ENCODE data around the gene SYNE2. TPM values are rescaled to one million over a fixed set of nuclear protein-coding genes. Genes with fewer than 3 reads are reported as not detected.
A peak's percentile ranks its signal among the peaks of the same experiment; 100 is the strongest.

Gene SYNE2
- total and polyA plus RNA-seq, 2 of the 8 experiments (the other 6 are each of a cell fraction or from before 2014, with no cell fraction given), result 32.6 to 46.1 TPM

- TF ChIP-seq CTCF (IDR thresholded peaks at IDR 0.05; ENCODE audit: control extremely low read depth in 1 of 3, insufficient read depth in 1 of 3, low read depth in 1 of 3, low read length in 3 of 3), result peak; percentile 10 to 52 (median 39)
- TF ChIP-seq RAD21 (IDR thresholded peaks at IDR 0.05 in 1 of 2, conservative IDR thresholded peaks at IDR 0.05 in 1 of 2; ENCODE audit: low read depth in 2 of 2, low read length in 2 of 2), result peak; percentile 67 to 69
- no peak for TF ChIP-seq TCF12 (IDR thresholded peaks at IDR 0.05; ENCODE audit: low read depth, low read length)
- Histone ChIP-seq H3K23me2 (ENCODE audit: low read depth, low read length) (peaks cover 1% of the 10 kb centered on the region; the same call in 1 of the 2 replicates), H4K91ac (replicated peaks; ENCODE audit: insufficient read length, low read length) (no peak overlapping the region), H3K9me3 (ENCODE audit: insufficient read depth in 2 of 2, low read depth in 1 of 2, low read length in 1 of 2) (no peaks in the 10 kb centered on the region), H3K27me3 (replicated peaks in 1 of 4; ENCODE audit: control insufficient read depth in 3 of 4, extremely low read depth in 1 of 4, insufficient read depth in 3 of 4, low read length in 3 of 4) (no peaks in the 10 kb centered on the region), H3K56ac (replicated peaks; ENCODE audit: insufficient read length, low read depth, low read length) (no peak overlapping the region), H3K36me3 (ENCODE audit: control insufficient read depth in 2 of 4, insufficient read depth in 4 of 4, low read length in 3 of 4) (peaks cover 4 to 30% (median 15%) of the 10 kb centered on the region in 4 experiments; a peak in 5 of 8 replicates), H3K79me2 (ENCODE audit: control insufficient read depth in 1 of 2, insufficient read depth in 2 of 2, low read length in 2 of 2) (no peaks in the 10 kb centered on the region), H4K8ac (ENCODE audit: extremely low read depth, insufficient read depth, low read length) (no peak overlapping the region), H2AK5ac (ENCODE audit: low read depth, low read length) (no peak overlapping the region), H2BK12ac (ENCODE audit: low read depth, low read length) (no peak overlapping the region), H3K27ac (ENCODE audit: low read depth, low read length) (no peak overlapping the region), H2BK5ac (ENCODE audit: low read depth, low read length) (no peak overlapping the region), H3K18ac (ENCODE audit: extremely low read depth, low read length) (no peak overlapping the region), H2BK15ac (ENCODE audit: low read length) (no peak overlapping the region), H3K4me3 (ENCODE audit: extremely low read depth in 1 of 4, insufficient read depth in 2 of 4, low read depth in 3 of 4, low read length in 4 of 4) (no peak overlapping the region), H3K23ac (ENCODE audit: insufficient read length) (no peak overlapping the region), H2BK20ac (ENCODE audit: low read length) (no peak overlapping the region), H3K4ac (replicated peaks; ENCODE audit: insufficient read length, low read depth, low read length) (no peak overlapping the region), H3K9ac (replicated peaks in 1 of 4; ENCODE audit: extremely low read depth in 1 of 4, low read depth in 3 of 4, low read length in 3 of 4) (no peak overlapping the region), H3K4me1 (replicated peaks in 1 of 4; ENCODE audit: control insufficient read depth in 3 of 4, insufficient read depth in 4 of 4, low read length in 3 of 4) (no peaks in the 10 kb centered on the region; a peak in 1 of 7 replicates), H3K14ac (ENCODE audit: insufficient read length) (no peak overlapping the region), H4K5ac (ENCODE audit: insufficient read length, low read depth, low read length) (no peak overlapping the region), H4K20me1 (replicated peaks in 1 of 2; ENCODE audit: control insufficient read depth in 1 of 2, insufficient read depth in 2 of 2, low read length in 2 of 2) (no peaks in the 10 kb centered on the region), H2AFZ (ENCODE audit: low read length) (no peak overlapping the region), H2BK120ac (replicated peaks; ENCODE audit: low read depth, low read length) (no peak overlapping the region), H3K4me2 (ENCODE audit: insufficient read depth in 1 of 2, low read depth in 2 of 2, low read length in 2 of 2) (no peak overlapping the region), H3K79me1 (ENCODE audit: low read depth, low read length) (no peaks in the 10 kb centered on the region)
- WGBS, 2 experiments (ENCODE audit: extremely low coverage in 1 of 2, insufficient coverage in 1 of 2, insufficient read length in 1 of 2, insufficient replicate concordance in 2 of 2, low coverage in 1 of 2, low lambda C conversion rate in 2 of 2, missing lambda C conversion rate in 1 of 2), result 88% methylated on average over 9 of the region's 9 CpGs; no CpG with 5 or more reads in 1 of the 2 experiments
- DNase-seq (ENCODE audit: low read depth in 1 of 2, low spot score in 2 of 2) (no peak), FAIRE-seq (no peak)
- CTCF ChIA-PET (ENCODE audit: partially characterized antibody), result interaction anchor here (0.5 to 4.6 kb wide), 26 partner anchors 8 to 348 kb away, joined by 3 to 31 read pairs (median 3); partner anchors contain the start of gene ESR2
- POLR2A ChIA-PET (ENCODE audit: partially characterized antibody), result interaction anchor here (0.9 kb wide), 1 partner anchor 12 kb away, joined by 3 read pairs; no protein-coding TSS in a partner anchor
These were observed 285.0 kb downstream of the SYNE2 start for GRCh38 chr14:64137657-64138290.

Data from H1 (cell line).